Testis (tissue), 5 donors: Measurements from ENCODE around the gene OTULIN. TPM values are rescaled to one million over a fixed set of nuclear protein-coding genes. Genes with fewer than 3 reads are reported as not detected.

Source experiments
- DNase-seq: peaks from one replicate; pipeline ENCODE4 v3.0.0-alpha.2; 2019
- H3K27ac ChIP-seq, 2 donors: fragments of 200-600 bp; sonication (generic); one replicate each; pipeline ENCODE4 v1.5.1; 2019
- H3K27me3 ChIP-seq: fragments of 200-600 bp; sonication (generic); one replicate; pipeline ENCODE4 v1.5.1; 2019
- H3K36me3 ChIP-seq: fragments of 200-600 bp; sonication (generic); one replicate; pipeline ENCODE4 v1.5.1; 2017; ENCODE audit warnings: low read depth; ENCODE audit errors: missing control alignments
- H3K4me1 ChIP-seq: fragments of 200-600 bp; sonication (generic); one replicate; pipeline ENCODE4 v1.5.1; 2019
- H3K4me3 ChIP-seq, 2 donors: fragments of 200-600 bp; sonication (generic); one replicate each; pipeline ENCODE4 v1.5.1; 2017 to 2019
- H3K9me3 ChIP-seq: fragments of 200-600 bp; sonication (generic); one replicate; pipeline ENCODE4 v1.5.1; 2017
- POLR2A ChIP-seq: fragments of 450-650 bp; IDR thresholded peaks from one replicate; pipeline ENCODE4 v1.6.1; 2017; ENCODE audit warnings: antibody characterized with exemption, mild to moderate bottlenecking, moderate library complexity
- WGBS, 2 donors: methylation state at CpG; one replicate each; pipeline ENCODE4 v1.1.5; 2018; 5-methylcytosine and 5-hydroxymethylcytosine counted together
- intact Hi-C: fragments of 100-400 bp; cut with DNase I; formaldehyde crosslinking; loops from one replicate; pipeline ENCODE4 v1.15.1; 2023; ENCODE audit warnings: low total_unique reads
- long read RNA-seq, 2 donors: transcript quantifications; one replicate each; lab custom pipeline, GENCODE V29; 2026
- polyA plus RNA-seq: library from polyadenylated mRNA; stranded (reverse); fragments of 350-450 nt; fragmentation: Illumina TruSeq; extraction: RNeasy Lipid Tissue Mini Kit (QIAGEN cat#74804); gene quantifications from one replicate; pipeline ENCODE4 v1.2.3, GENCODE V29; 2014; ENCODE audit warnings: low read depth, low replicate concordance; ENCODE audit not compliant: insufficient read depth
- total RNA-seq, 2 donors: library from RNA; depleted of rRNA; stranded (reverse); fragments of >200 nt; gene quantifications; one replicate each; pipeline ENCODE4 v1.2.3, GENCODE V29; 2016
- TF ChIP-seq, protein P1 (sequence below), 3 experiments: fragments of 450-650 bp in 2 of 3; fragments of 200-600 bp in 1 of 3; sonication (generic) in 1 of 3; IDR thresholded peaks; one replicate each; pipeline ENCODE4 v1.5.1; 2016 to 2019; ENCODE audit warnings: antibody characterized with exemption in 3 of 3, mild to moderate bottlenecking in 2 of 3, moderate library complexity in 1 of 3

Gene OTULIN
- total RNA-seq (10 to 100 TPM; 33.8 to 41.0 TPM), polyA plus RNA-seq (32.7 TPM)
- long read RNA-seq, donor 1, full-length matches to known transcripts, result 3 of 55 reads
- long read RNA-seq, donor 1, partial matches to known transcripts, result 35 of 55 reads
- long read RNA-seq, donor 1, other reads (novel, unspliced or antisense), result 17 of 55 reads
- long read RNA-seq, donor 2, full-length matches to known transcripts, result 2 of 2 reads
- long read RNA-seq, donor 2, partial matches to known transcripts, result 0 of 2 reads
- long read RNA-seq, donor 2, other reads (novel, unspliced or antisense), result 0 of 2 reads

DNA sequence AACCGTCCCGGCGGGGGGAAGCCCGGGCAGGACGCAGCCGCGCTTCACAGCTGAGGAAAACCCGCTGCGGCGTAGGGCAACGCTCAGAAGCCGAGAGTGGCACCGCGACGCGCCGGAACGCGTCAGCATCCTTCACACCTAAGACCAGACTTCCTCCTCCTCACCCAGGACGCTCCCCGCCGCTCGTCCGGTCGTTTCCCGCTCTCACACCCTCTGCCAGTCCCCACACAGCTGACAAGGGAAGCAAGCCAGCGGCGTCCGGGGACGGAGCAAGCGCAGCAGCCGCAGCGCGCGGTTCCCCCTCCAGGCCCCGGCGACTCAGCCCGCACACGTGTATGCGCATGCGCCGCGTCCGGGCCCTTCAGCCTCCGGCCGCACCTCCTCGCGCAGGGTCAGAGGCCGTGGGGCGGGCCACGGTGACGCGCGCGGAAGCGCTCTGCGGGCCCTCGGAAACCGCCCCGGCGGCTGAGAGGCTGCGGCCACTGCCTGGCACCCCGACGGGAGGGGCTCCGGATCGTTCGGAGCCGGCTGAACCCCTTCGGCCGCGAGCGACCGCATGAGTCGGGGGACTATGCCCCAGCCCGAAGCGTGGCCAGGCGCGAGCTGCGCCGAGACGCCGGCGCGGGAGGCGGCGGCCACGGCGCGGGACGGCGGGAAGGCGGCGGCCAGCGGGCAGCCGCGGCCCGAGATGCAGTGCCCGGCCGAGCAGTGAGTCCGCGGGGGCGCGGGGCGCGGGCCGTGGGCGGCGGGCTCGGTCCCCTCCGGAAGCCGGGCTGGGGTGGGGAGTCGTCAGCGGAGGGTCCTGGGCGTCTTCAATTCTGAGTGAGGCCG, at the start of gene OTULIN:
Gene OTULIN (plus strand): TSS at position 449 of the 831 bp plus-strand sequence. CDS start 108 bp downstream, at position 557.
- intact Hi-C loops, result no loop called here
- Histone ChIP-seq H3K9me3 (no peaks in the 10 kb centered on the region), H3K4me3 (peak within 1 kb of the TSS; percentile 73 to 78), H3K36me3 (no peaks in the 10 kb centered on the region), H3K27ac (peak within 1 kb of the TSS; percentile 84 to 90), H3K4me1 (peaks cover 16% of the 10 kb centered on the region), H3K27me3 (no peaks in the 10 kb centered on the region)
- DNase-seq, result peak; percentile 92
- 0 to 2% methylated on average over 8 to 70 of the region's 115 CpGs for WGBS, 2 donors
- TF ChIP-seq, protein P1, sequence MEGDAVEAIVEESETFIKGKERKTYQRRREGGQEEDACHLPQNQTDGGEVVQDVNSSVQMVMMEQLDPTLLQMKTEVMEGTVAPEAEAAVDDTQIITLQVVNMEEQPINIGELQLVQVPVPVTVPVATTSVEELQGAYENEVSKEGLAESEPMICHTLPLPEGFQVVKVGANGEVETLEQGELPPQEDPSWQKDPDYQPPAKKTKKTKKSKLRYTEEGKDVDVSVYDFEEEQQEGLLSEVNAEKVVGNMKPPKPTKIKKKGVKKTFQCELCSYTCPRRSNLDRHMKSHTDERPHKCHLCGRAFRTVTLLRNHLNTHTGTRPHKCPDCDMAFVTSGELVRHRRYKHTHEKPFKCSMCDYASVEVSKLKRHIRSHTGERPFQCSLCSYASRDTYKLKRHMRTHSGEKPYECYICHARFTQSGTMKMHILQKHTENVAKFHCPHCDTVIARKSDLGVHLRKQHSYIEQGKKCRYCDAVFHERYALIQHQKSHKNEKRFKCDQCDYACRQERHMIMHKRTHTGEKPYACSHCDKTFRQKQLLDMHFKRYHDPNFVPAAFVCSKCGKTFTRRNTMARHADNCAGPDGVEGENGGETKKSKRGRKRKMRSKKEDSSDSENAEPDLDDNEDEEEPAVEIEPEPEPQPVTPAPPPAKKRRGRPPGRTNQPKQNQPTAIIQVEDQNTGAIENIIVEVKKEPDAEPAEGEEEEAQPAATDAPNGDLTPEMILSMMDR (IDR thresholded peaks at IDR 0.05), result no peak
- TF ChIP-seq POLR2A, result peak; percentile 80

DNA sequence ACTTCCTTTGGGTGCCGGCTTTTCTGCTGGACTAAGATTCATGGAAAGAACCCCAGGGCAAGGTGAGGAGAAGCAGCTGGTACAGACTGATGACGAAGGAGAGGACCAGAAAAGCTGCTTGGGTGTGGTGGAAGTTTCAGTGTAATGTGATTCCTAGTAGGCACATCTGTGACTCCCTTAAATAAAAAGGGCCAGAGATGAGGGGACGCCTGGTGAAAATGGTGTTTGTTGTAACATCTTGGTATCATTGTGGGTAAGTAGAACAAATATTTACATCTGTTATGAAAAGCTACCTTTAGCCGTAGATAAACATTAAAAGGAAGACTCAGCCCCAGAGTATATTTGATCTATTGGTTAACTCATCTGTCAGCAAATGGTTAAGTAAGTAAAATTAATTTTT, 49.2 kb upstream of the OTULIN start:
- DNase-seq, result no peak
- 96 to 97% methylated on average over 4 of the region's 4 CpGs for WGBS, 2 donors
- no peaks in the 10 kb centered on the region for H3K27me3 ChIP-seq
- no peak overlapping the region for H3K27ac ChIP-seq
- H3K4me3 ChIP-seq, result no peak overlapping the region
- TF ChIP-seq, protein P1 (IDR thresholded peaks at IDR 0.05), result no peak
- no peak for TF ChIP-seq POLR2A
- H3K36me3 ChIP-seq, result no peaks in the 10 kb centered on the region
- no peaks in the 10 kb centered on the region for H3K4me1 ChIP-seq
- H3K9me3 ChIP-seq, result no peaks in the 10 kb centered on the region
- intact Hi-C loops, result no loop called here

DNA sequence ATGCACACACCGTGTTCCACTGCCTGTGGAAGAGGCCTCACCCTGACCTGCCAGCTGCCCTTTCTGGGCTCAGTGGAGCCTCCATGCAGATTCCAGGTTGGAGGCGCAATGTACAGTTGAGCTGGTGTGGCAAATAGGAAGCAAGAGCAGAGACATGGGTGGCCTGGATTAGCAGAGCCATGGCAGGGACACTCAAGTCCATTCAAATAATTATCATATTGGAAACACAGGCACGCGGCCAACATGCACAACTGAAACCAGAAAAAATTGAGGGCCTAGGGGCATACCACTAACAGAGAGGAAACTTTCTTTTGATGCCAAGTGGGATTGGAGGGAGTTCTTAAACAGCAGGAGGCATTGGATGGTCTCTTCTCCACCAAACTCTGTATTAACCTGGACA, 47.1 kb upstream of the OTULIN start:
- H3K4me3 ChIP-seq, result no peak overlapping the region
- intact Hi-C loops, result no loop called here
- H3K36me3 ChIP-seq, result no peaks in the 10 kb centered on the region
- H3K27me3 ChIP-seq, result no peaks in the 10 kb centered on the region
- no peak overlapping the region for H3K27ac ChIP-seq
- no peaks in the 10 kb centered on the region for H3K4me1 ChIP-seq
- no peak for DNase-seq
- no peaks in the 10 kb centered on the region for H3K9me3 ChIP-seq
- WGBS, 2 donors, result 82 to 92% methylated on average over 4 of the region's 4 CpGs
- TF ChIP-seq, protein P1 (IDR thresholded peaks at IDR 0.05), result no peak
- no peak for TF ChIP-seq POLR2A

DNA sequence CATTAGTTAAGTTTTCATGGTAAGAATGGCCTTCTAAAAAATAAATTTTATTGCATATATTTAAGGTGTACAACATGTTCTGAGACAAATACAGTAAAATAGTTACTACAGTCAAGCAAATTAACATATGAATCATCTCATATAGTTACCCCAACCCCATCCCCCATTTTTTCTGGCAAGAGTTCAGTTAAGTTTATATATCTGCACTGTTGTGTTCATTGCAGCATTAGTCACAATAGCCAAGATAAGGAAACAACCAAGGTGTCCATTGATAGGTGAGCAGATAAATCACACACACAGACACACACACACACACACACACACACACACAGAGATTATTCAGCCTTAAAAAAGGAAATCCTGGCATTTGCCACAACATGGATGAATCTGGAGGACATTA, 37.2 kb upstream of the OTULIN start:
- Histone ChIP-seq H3K9me3 (no peaks in the 10 kb centered on the region), H3K27me3 (no peaks in the 10 kb centered on the region), H3K4me1 (no peaks in the 10 kb centered on the region), H3K27ac (no peak overlapping the region), H3K4me3 (no peak overlapping the region), H3K36me3 (no peaks in the 10 kb centered on the region)
- TF ChIP-seq, protein P1 (IDR thresholded peaks at IDR 0.05), result no peak
- TF ChIP-seq POLR2A, result no peak
- intact Hi-C loops, result no loop called here
- DNase-seq, result no peak
